K562 (cell line): ENCODE results near the gene SOX4. TPM values are rescaled to one million over a fixed set of nuclear protein-coding genes. Genes with fewer than 3 reads are reported as not detected.

Source experiments
- ATAC-seq: fragments of 200-7000 bp; cut with Tn5 transposase; 3 replicates; pipeline ENCODE4 v1.9.1; 2020; ENCODE audit warnings: moderate library complexity
- BruUV-seq: library from RNA; stranded (reverse); fragments of 400-500 nt; replicated peaks from 2 replicates; lab custom pipeline; 2021; lab: Mats Ljungman, UMichigan
- CTCF ChIA-PET: fragments of 300-600 bp; formaldehyde crosslinking; extraction: SDS; loops from one replicate; lab custom pipeline; 2021; ENCODE audit warnings: low intra/inter-chr PET ratio; lab: Yijun Ruan, JAX
- POLR2A ChIA-PET: fragments of 300-600, 350-650 bp; sonication (Branson Sonifier 250); formaldehyde crosslinking; extraction: SDS; loops from one replicate; lab custom pipeline; 2021; ENCODE audit warnings: antibody characterized with exemption, inconsistent platforms; lab: Yijun Ruan, JAX
- DNase-seq, 4 experiments: peaks; one replicate each; pipeline versions ENCODE4 v3.0.0 to v3.0.0-alpha.2; 2011 to 2018; ENCODE audit warnings: low spot score in 3 of 4, mixed read lengths in 3 of 4; ENCODE audit errors: extremely low read depth in 1 of 4
- FAIRE-seq: peaks from 2 replicates; lab custom pipeline; 2011; peaks lifted over from hg19 to GRCh38; lab: Jason Lieb, UNC
- H2AFZ ChIP-seq: 2 replicates; pipeline ENCODE4 v1.6.0; 2011; ENCODE audit warnings: low read depth, low read length, control low read depth, inconsistent platforms
- H3K27ac ChIP-seq: fragments of 200-600 bp; 3 replicates; pipeline ENCODE4 v1.8.0; 2011; ENCODE audit warnings: low read depth, mild to moderate bottlenecking, control low read depth, inconsistent platforms, low read length, moderate library complexity, mixed read lengths; ENCODE audit errors: extremely low read depth
- H3K27me3 ChIP-seq, 2 experiments: fragments of 300-600 bp in 1 of 2; 2 replicates in 1 of 2; 3 replicates in 1 of 2; pipeline versions ENCODE4 v1.6.0 to v1.8.0; 2011; ENCODE audit warnings: inconsistent platforms in 2 of 2, low read length in 2 of 2, mild to moderate bottlenecking in 1 of 2, mixed read lengths in 1 of 2, moderate library complexity in 1 of 2; ENCODE audit not compliant: control insufficient read depth in 2 of 2, insufficient read depth in 2 of 2
- H3K36me3 ChIP-seq: fragments of 300-600 bp; 3 replicates; pipeline ENCODE4 v1.8.0; 2011; ENCODE audit warnings: mild to moderate bottlenecking, low read length, inconsistent platforms; ENCODE audit not compliant: control insufficient read depth, insufficient read depth
- H3K4me1 ChIP-seq, 2 experiments: fragments of 200-600 bp in 1 of 2; replicated peaks in 1 of 2; 2 replicates in 1 of 2; 3 replicates in 1 of 2; pipeline versions ENCODE4 v1.5.1 to v1.8.0; 2011; ENCODE audit warnings: inconsistent platforms in 2 of 2, low read length in 2 of 2, mild to moderate bottlenecking in 1 of 2, mixed read lengths in 1 of 2, moderate library complexity in 1 of 2; ENCODE audit not compliant: control insufficient read depth in 2 of 2, insufficient read depth in 2 of 2
- H3K4me2 ChIP-seq: 2 replicates; pipeline ENCODE4 v1.6.1; 2011; ENCODE audit warnings: low read length, control low read depth, inconsistent platforms, mixed read lengths; ENCODE audit not compliant: insufficient read depth
- H3K4me3 ChIP-seq: fragments of 200-600 bp; sonication (generic), shearing (Covaris generic); 2 replicates; pipeline ENCODE4 v1.5.1; 2016; ENCODE audit warnings: control low read depth, inconsistent platforms
- H3K79me2 ChIP-seq: fragments of 200-600 bp; 3 replicates; pipeline ENCODE4 v1.8.0; 2011; ENCODE audit warnings: low read length, inconsistent platforms; ENCODE audit not compliant: control insufficient read depth, insufficient read depth
- H3K9ac ChIP-seq, 2 experiments: 2 replicates each; pipeline versions ENCODE4 v1.6.0 to v1.6.1; 2011; ENCODE audit warnings: low read depth in 2 of 2, low read length in 2 of 2, control low read depth in 1 of 2, inconsistent platforms in 1 of 2, mild to moderate bottlenecking in 1 of 2, mixed read lengths in 1 of 2; ENCODE audit not compliant: insufficient read depth in 1 of 2
- H3K9me1 ChIP-seq: one replicate; pipeline ENCODE4 v1.6.0; 2011; ENCODE audit warnings: inconsistent platforms, mild to moderate bottlenecking, low read length, moderate library complexity; ENCODE audit not compliant: control insufficient read depth, insufficient read depth
- H3K9me3 ChIP-seq: replicated peaks from 2 replicates; pipeline ENCODE4 v1.5.1; 2011; ENCODE audit warnings: low read depth, low read length, inconsistent platforms; ENCODE audit not compliant: control insufficient read depth, insufficient read depth
- H4K20me1 ChIP-seq: replicated peaks from 2 replicates; pipeline ENCODE4 v1.6.1; 2011; ENCODE audit warnings: low read length, inconsistent platforms, mixed read lengths; ENCODE audit not compliant: control insufficient read depth, insufficient read depth
- CCAR2 ChIP-seq: fragments of 200-400 bp; formaldehyde crosslinking; IDR thresholded peaks from 2 replicates; pipeline ENCODE4 v1.6.1; 2017; ENCODE audit warnings: mild to moderate bottlenecking, low read depth, low read length
- EGR1 ChIP-seq: fragments of 450-650 bp; conservative IDR thresholded peaks from 2 replicates; pipeline ENCODE4 v1.6.1; 2017; ENCODE audit warnings: mild to moderate bottlenecking
- ELF2 ChIP-seq: fragments of 250-450 bp; sonication (Bioruptor Pico); IDR thresholded peaks from 2 replicates; pipeline ENCODE4 v1.5.0; 2021; ENCODE audit warnings: mild to moderate bottlenecking
- GABPA ChIP-seq: fragments of 200-800 bp; sonication (Bioruptor generic); conservative IDR thresholded peaks from 2 replicates; pipeline ENCODE4 v1.6.1; 2016; ENCODE audit warnings: low read depth, missing genetic modification characterization, missing compliant biosample characterization
- HMG20A ChIP-seq: fragments of 450-650 bp; formaldehyde crosslinking; conservative IDR thresholded peaks from 2 replicates; pipeline ENCODE4 v1.4.0; 2020; ENCODE audit warnings: mild to moderate bottlenecking, mixed read lengths
- NFRKB ChIP-seq: fragments of 450-650 bp; IDR thresholded peaks from 2 replicates; pipeline ENCODE4 v1.6.1; 2016; ENCODE audit warnings: low read depth
- PBX2 ChIP-seq, 2 experiments: IDR thresholded peaks in 1 of 2; conservative IDR thresholded peaks in 1 of 2; 2 replicates each; pipeline ENCODE4 v1.6.1; 2016; ENCODE audit warnings: low read depth in 2 of 2, mild to moderate bottlenecking in 1 of 2, missing compliant biosample characterization in 1 of 2, missing genetic modification characterization in 1 of 2, moderate library complexity in 1 of 2
- PHF21A ChIP-seq: fragments of 450-650 bp; IDR thresholded peaks from 2 replicates; pipeline ENCODE4 v1.6.1; 2017; ENCODE audit warnings: low read depth, borderline replicate concordance
- POLR3G ChIP-seq: IDR thresholded peaks from 2 replicates; pipeline ENCODE4 v1.6.1; 2011; ENCODE audit not compliant: insufficient read length, insufficient replicate concordance; ENCODE audit errors: extremely low read depth
- RBFOX2 ChIP-seq: fragments of 200-400 bp; formaldehyde crosslinking; IDR thresholded peaks from 2 replicates; pipeline ENCODE4 v1.6.1; 2017; ENCODE audit warnings: low read depth, mild to moderate bottlenecking, low read length, moderate library complexity
- SAFB2 ChIP-seq: fragments of 200-400 bp; formaldehyde crosslinking; IDR thresholded peaks from 2 replicates; pipeline ENCODE4 v1.6.1; 2018; ENCODE audit warnings: borderline replicate concordance, low read length, low read depth, moderate library complexity; ENCODE audit not compliant: severe bottlenecking
- SETDB1 ChIP-seq: IDR thresholded peaks from one replicate; pipeline ENCODE4 v1.6.1; 2012; ENCODE audit warnings: low read length, control low read depth, inconsistent platforms
- SMARCB1 ChIP-seq: IDR thresholded peaks from 2 replicates; pipeline ENCODE4 v1.6.1; 2011; ENCODE audit warnings: improper control_type of control experiment, low read depth; ENCODE audit not compliant: insufficient read length
- SRSF9 ChIP-seq: fragments of 200-400 bp; formaldehyde crosslinking; IDR thresholded peaks from 2 replicates; pipeline ENCODE4 v1.6.1; 2017; ENCODE audit warnings: low read depth, low read length, borderline replicate concordance
- ZNF239 ChIP-seq: fragments of 250-450 bp; sonication (Bioruptor Pico); IDR thresholded peaks from 2 replicates; pipeline ENCODE4 v1.4.0; 2020; ENCODE audit warnings: mild to moderate bottlenecking
- WGBS: fragments of 100-300 bp; shearing (Covaris generic); methylation state at CpG from one replicate; pipeline ENCODE4 v1.1.6; 2016; ENCODE audit warnings: low coverage, mixed read lengths; ENCODE audit not compliant: insufficient coverage; ENCODE audit errors: missing lambda C conversion rate; 5-methylcytosine and 5-hydroxymethylcytosine counted together
- in situ Hi-C: fragments of 300-500 bp; cut with MboI; formaldehyde crosslinking; loops from 4 replicates; pipeline ENCODE4 v1.15.0; 2018; ENCODE audit warnings: inconsistent platforms, mixed read lengths
- intact Hi-C: fragments of 100-400 bp; cut with micrococcal nuclease; formaldehyde crosslinking; loops from 2 replicates; pipeline ENCODE4 v1.14.2; 2022
- polyA plus RNA-seq, 8 experiments: library from polyadenylated mRNA; depleted of rRNA in 4 of 8; stranded (reverse) in 5 of 8; unstranded in 3 of 8; fragments of >200 nt; fragmentation: Nextera tagmentation in 2 of 8; fragmentation: Illumina TruSeq in 1 of 8; extraction: Ambion mirVana in 2 of 8; extraction: Trizol in 1 of 8; gene quantifications; 2 replicates each; pipeline versions ENCODE4 v1.2.1 to v1.2.3, GENCODE V29; 2011 to 2014; ENCODE audit warnings: inconsistent platforms in 1 of 8, missing spikeins in 1 of 8
- total RNA-seq, 7 experiments: library from RNA; depleted of rRNA in 6 of 7; stranded (reverse); fragments of >200 nt in 6 of 7; fragmentation: Illumina TruSeq in 2 of 7; extraction: Trizol in 2 of 7; gene quantifications; 2 replicates each; pipeline versions ENCODE4 v1.2.1 to v1.2.3, GENCODE V29; 2011 to 2021; ENCODE audit warnings: low replicate concordance in 1 of 7

SOX4 gene
- total and polyA plus RNA-seq, 9 of the 15 experiments (the other 6 are each of a cell fraction or from before 2014, with no cell fraction given) = 0.03 to 0.29 (median 0.04) TPM

GRCh38 chr6:21556968-21557721, 36.4 kb upstream of the SOX4 start (continued):
- TF ChIP-seq PBX2 (CRISPR knock-in tag; IDR thresholded peaks at IDR 0.05; ENCODE audit: low read depth) (no peak), PBX2 (tag; conservative IDR thresholded peaks at IDR 0.05; ENCODE audit: low read depth) (no peak), HMG20A (CRISPR knock-in tag) (no peak), PHF21A (no peak), RBFOX2 (no peak), SMARCB1 (no peak), ZNF239 (CRISPR knock-in tag) (no peak)
- TF ChIP-seq, all 486 proteins: peak for 0

GRCh38 chr6:21559238-21559637, 34.3 kb upstream of the SOX4 start:
- DNase-seq (no peak), ATAC-seq (no peak), FAIRE-seq (no peak)
- 0% methylated on average over 3 of the region's 3 CpGs for WGBS
- Histone ChIP-seq H3K27ac (no peak overlapping the region), H3K9me3 (no peaks in the 10 kb centered on the region), H3K4me3 (no peak overlapping the region), H3K4me2 (no peak overlapping the region), H3K79me2 (no peaks in the 10 kb centered on the region), H3K9me1 (no peaks in the 10 kb centered on the region), H3K36me3 (no peaks in the 10 kb centered on the region), H2AFZ (no peak overlapping the region), H3K27me3 (no peaks in the 10 kb centered on the region), H4K20me1 (no peaks in the 10 kb centered on the region), H3K9ac (no peak overlapping the region), H3K4me1 (no peaks in the 10 kb centered on the region)
- BruUV-seq = no TSS peak
- in situ Hi-C loops (no loop called here), intact Hi-C loops (no loop called here)
- ChIA-PET CTCF (no interaction called here), POLR2A (interaction anchor here (0.6 kb wide), 1 partner anchor 81 kb away, joined by 3 read pairs; no protein-coding TSS in a partner anchor)
- TF ChIP-seq SETDB1 (no peak), GABPA (tag) (no peak), EGR1 (no peak), SAFB2 (no peak), NFRKB (no peak), CCAR2 (no peak), SRSF9 (no peak), ELF2 (CRISPR knock-in tag) (no peak), POLR3G (no peak)
